ACC112 (cell line): ENCODE measurements around the gene SMIM12.

Experiments used
- H2AFZ ChIP-seq: fragments of 200-600 bp; sonication (generic); one replicate; pipeline ENCODE4 v1.6.0; 2017; ENCODE audit warnings: antibody characterized with exemption, low read length; ENCODE audit not compliant: unreplicated experiment
- H3K27ac ChIP-seq: fragments of 200-600 bp; sonication (generic); 2 replicates; pipeline ENCODE4 v1.5.1; 2014; ENCODE audit warnings: low read depth, mild to moderate bottlenecking, antibody characterized with exemption, low read length, moderate library complexity
- H3K27me3 ChIP-seq: fragments of 200-600 bp; sonication (generic); 2 replicates; pipeline ENCODE4 v1.6.1; 2014; ENCODE audit warnings: mild to moderate bottlenecking, antibody characterized with exemption, low read length, moderate library complexity, mixed read lengths; ENCODE audit not compliant: insufficient read depth
- H3K36me3 ChIP-seq: fragments of 200-600 bp; sonication (generic); 2 replicates; pipeline ENCODE4 v1.6.1; 2016; ENCODE audit warnings: mild to moderate bottlenecking, antibody characterized with exemption, low read length, moderate library complexity, mixed read lengths; ENCODE audit not compliant: insufficient read depth
- H3K4me1 ChIP-seq: fragments of 200-600 bp; sonication (generic); one replicate; pipeline ENCODE4 v1.6.1; 2016; ENCODE audit warnings: low read length, mixed read lengths; ENCODE audit not compliant: insufficient read depth, unreplicated experiment, control insufficient read depth
- H3K4me3 ChIP-seq: fragments of 200-600 bp; sonication (generic); 2 replicates; pipeline ENCODE4 v1.5.1; 2014; ENCODE audit warnings: mild to moderate bottlenecking, low read depth, low read length
- H3K79me2 ChIP-seq: fragments of 200-600 bp; sonication (generic); one replicate; pipeline ENCODE4 v1.6.0; 2016; ENCODE audit warnings: low read length; ENCODE audit not compliant: control insufficient read depth, unreplicated experiment, insufficient read depth

SMIM12 gene, protein sequence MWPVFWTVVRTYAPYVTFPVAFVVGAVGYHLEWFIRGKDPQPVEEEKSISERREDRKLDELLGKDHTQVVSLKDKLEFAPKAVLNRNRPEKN

DNA sequence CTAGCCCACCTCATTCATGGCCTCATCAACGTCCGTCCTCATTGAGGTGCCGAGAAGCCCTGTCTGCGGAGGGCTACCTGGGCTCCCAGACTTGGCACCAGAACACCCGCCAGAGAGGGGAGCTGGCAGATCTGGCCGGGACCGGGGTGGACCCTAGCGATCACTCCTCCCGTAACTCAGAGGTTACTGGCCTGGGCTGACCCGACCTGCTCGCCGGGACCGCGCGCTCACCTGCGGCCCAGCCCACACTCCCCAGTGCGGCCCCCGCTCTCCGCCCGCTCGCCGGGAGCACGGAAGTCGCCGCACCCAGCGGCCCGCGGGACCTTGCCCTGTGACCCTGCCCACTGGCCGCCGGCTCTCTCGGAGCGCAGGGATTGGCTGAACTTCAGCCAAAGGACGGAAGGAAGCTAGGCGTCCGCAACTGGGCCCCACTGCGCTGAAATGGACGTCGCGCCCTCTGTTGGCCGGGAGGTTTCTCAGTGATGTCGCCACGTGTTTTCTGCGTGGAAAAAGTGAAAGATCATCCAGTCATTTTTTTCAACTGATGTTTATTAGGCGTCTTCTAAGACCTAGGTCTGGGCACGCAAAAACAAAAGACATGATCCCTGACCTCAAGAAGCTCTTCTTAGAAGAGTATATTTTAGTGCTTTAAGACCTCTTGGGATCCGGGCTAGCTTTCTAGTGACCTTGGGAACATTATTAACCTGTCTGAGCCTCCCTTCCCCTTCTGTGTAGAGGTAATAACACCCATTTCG, at the start of gene SMIM12:
Gene SMIM12 (minus strand): TSS at position 304 of the 755 bp plus-strand sequence. CDS start 3,772 bp downstream, outside the sequence.
- peak within 1 kb of the TSS; percentile 94 for H3K4me3 ChIP-seq
- H3K4me1 ChIP-seq = peaks cover 15% of the 10 kb centered on the region
- H3K27ac ChIP-seq = peak within 1 kb of the TSS; percentile 63
- 0 out of 2 replicates have a peak, but pooled peaks cover 4% of the 10 kb centered on the region for H3K36me3 ChIP-seq
- peaks cover 35% of the 10 kb centered on the region for H3K79me2 ChIP-seq
- H3K27me3 ChIP-seq = peaks cover 4% of the 10 kb centered on the region; the same call in 1 of the 2 replicates
- peak within 1 kb of the TSS; percentile 97 for H2AFZ ChIP-seq

DNA sequence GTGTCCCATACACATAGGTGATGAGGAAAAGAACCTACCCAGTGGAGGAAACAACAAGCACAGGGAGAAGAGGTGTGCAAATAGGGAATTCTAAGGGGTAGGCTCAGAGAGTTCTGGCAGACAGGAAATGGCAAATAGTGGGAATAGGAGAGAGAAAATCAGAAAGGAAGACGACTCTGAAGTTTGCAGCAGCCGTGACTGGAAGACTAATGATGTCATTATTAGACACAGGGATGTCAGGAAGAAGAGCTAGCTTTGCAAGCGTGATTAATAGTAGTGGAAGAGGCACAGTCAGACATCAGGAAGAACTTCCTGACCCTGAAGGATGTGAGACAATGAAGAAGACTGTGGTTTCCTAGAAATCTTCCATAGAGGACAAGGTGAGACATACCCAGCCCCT, 48.8 kb upstream of the SMIM12 start:
- Histone ChIP-seq H3K36me3 (no peaks in the 10 kb centered on the region), H3K27me3 (peaks cover 71% of the 10 kb centered on the region), H3K4me3 (no peak overlapping the region), H2AFZ (no peak overlapping the region), H3K79me2 (no peaks in the 10 kb centered on the region), H3K4me1 (no peaks in the 10 kb centered on the region), H3K27ac (no peak overlapping the region)

DNA sequence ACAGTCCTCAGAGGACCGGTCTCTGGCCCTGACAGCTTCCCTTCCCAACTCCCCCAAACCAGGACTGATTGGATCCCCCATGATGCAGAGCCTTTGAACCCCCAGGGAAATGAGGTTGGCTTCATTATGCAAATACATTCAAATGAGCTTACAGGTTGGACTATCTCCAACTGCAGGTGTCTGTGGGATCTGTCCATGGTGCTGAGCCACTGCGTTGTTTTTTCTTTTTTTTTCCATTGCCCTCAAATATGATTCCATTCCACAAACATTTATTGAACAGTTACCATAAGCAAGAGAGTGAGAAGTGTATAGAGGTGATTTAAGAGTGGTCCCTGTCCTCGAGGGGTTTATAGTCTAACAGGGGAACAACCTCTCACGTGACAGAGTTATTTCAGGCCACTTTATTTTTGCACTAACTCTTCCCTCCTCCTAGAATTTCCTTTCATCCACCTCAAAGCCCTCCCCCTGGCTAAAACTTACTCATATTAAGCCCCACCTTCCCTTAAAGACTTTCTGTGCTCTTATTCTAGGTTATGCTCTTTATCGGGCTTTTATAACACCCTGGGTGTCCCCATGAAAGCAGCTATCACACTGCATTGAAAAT, 48.0 kb upstream of the SMIM12 start:
- Histone ChIP-seq H3K36me3 (no peaks in the 10 kb centered on the region), H3K79me2 (no peaks in the 10 kb centered on the region), H3K4me3 (no peak overlapping the region), H3K27me3 (peaks cover 71% of the 10 kb centered on the region), H2AFZ (no peak overlapping the region), H3K27ac (no peak overlapping the region), H3K4me1 (no peaks in the 10 kb centered on the region)

DNA sequence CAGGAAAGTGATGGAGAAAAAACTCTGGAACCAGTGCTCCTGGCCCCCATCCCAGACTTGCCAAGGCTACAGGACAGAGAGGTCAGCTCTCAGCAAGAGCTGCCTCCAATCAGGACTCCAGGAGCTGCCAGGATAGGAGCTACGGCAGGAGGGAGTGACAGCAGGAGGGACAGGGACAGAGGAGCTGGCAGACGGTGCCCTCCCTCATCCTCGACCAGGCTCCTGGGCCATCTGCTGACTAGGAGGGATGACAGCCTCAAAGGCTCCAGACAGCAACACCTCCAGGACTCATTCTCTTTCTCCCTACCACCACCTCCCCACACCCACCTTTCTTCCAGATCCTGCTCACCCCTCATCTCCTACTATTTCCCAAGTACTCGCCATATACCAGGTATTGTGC, 47.2 kb upstream of the SMIM12 start:
- no peaks in the 10 kb centered on the region for H3K4me1 ChIP-seq
- no peak overlapping the region for H2AFZ ChIP-seq
- H3K4me3 ChIP-seq = no peak overlapping the region
- no peak overlapping the region for H3K27ac ChIP-seq
- H3K27me3 ChIP-seq = peaks cover 71% of the 10 kb centered on the region
- H3K79me2 ChIP-seq = no peaks in the 10 kb centered on the region
- H3K36me3 ChIP-seq = no peaks in the 10 kb centered on the region

GRCh38 chr1:34906222-34906621, 46.7 kb upstream of the SMIM12 start:
- H3K27ac ChIP-seq = no peak overlapping the region
- no peaks in the 10 kb centered on the region for H3K4me1 ChIP-seq
- no peak overlapping the region for H2AFZ ChIP-seq
- H3K27me3 ChIP-seq = peaks cover 71% of the 10 kb centered on the region
- H3K4me3 ChIP-seq = no peak overlapping the region
- H3K36me3 ChIP-seq = no peaks in the 10 kb centered on the region
- H3K79me2 ChIP-seq = no peaks in the 10 kb centered on the region

- H3K36me3 ChIP-seq = no peaks in the 10 kb centered on the region
- no peak overlapping the region for H3K27ac ChIP-seq
- H2AFZ ChIP-seq = no peak overlapping the region
- H3K4me1 ChIP-seq = no peaks in the 10 kb centered on the region
- H3K4me3 ChIP-seq = no peak overlapping the region
- H3K27me3 ChIP-seq = peaks cover 71% of the 10 kb centered on the region
- H3K79me2 ChIP-seq = no peaks in the 10 kb centered on the region
Measured at GRCh38 chr1:34905098-34905459, 45.5 kb upstream of the SMIM12 start.

DNA sequence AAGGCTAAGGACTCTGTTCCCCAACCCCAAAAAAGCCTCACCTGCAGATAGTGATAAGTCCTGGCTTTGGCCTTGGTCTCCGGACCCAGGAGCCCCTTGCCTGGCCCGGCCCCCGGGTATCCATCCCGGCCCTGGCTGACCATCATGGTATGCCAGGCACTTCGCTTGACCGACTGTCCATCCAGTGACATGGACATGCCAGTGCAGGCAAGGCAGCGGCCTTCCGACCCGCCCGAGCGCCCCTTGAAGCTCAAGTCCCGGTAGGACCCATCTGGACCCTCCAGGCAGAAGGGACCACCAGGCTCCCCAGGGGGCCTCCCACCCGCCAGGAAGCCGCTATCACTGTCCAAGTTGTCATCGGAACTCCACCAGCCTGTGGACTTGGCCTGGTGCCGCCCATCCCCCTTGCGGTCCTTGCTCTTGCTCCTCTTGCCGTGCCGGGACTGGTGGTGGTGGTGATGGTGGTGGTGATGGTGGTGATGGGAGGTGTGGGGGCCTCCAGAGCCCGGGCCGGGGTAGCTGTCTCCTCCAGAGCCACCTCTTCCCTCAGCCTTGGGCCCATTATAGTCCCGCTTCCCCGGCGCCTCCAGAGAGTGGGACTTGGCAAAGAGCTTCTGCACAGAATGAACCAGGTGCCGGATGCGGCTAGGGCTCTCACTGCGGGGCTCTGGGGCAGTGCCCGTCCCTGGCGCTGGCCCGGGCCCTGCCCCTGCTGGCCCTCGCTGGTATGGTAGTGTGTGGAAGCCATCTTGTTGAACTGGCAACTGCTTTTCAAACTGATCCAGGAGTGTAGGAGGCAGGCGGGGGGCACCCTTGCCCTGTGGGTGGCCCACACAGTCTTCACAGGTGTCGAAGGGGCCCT, 44.9 kb upstream of the SMIM12 start:
- no peaks in the 10 kb centered on the region for H3K4me1 ChIP-seq
- H3K27me3 ChIP-seq = peaks cover 69% of the 10 kb centered on the region
- no peaks in the 10 kb centered on the region for H3K36me3 ChIP-seq
- no peak overlapping the region for H2AFZ ChIP-seq
- no peak overlapping the region for H3K27ac ChIP-seq
- H3K79me2 ChIP-seq = no peaks in the 10 kb centered on the region
- no peak overlapping the region for H3K4me3 ChIP-seq

DNA sequence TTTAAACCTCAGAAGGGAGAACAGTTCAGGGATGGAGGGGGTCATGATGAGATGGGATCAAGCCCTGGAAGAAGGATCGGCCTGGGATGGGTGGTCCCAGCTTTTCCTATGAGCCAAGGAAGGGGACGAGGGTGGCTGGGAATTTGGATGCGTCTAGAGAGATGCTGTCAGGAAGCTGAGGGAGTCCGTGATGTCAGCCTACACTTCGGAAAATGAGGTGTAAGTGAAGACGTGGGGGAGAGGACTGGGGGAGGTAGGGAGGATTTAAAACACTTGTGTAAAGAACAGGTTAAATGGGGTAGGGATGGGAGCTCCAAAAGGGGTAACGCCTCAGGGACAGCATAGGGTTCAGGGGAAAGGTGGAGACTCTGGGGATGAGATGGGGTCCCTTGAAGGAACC, 42.4 kb upstream of the SMIM12 start:
- Histone ChIP-seq H3K36me3 (no peaks in the 10 kb centered on the region), H2AFZ (no peak overlapping the region), H3K27ac (no peak overlapping the region), H3K4me1 (no peaks in the 10 kb centered on the region), H3K79me2 (no peaks in the 10 kb centered on the region), H3K4me3 (no peak overlapping the region), H3K27me3 (peaks cover 56% of the 10 kb centered on the region)

DNA sequence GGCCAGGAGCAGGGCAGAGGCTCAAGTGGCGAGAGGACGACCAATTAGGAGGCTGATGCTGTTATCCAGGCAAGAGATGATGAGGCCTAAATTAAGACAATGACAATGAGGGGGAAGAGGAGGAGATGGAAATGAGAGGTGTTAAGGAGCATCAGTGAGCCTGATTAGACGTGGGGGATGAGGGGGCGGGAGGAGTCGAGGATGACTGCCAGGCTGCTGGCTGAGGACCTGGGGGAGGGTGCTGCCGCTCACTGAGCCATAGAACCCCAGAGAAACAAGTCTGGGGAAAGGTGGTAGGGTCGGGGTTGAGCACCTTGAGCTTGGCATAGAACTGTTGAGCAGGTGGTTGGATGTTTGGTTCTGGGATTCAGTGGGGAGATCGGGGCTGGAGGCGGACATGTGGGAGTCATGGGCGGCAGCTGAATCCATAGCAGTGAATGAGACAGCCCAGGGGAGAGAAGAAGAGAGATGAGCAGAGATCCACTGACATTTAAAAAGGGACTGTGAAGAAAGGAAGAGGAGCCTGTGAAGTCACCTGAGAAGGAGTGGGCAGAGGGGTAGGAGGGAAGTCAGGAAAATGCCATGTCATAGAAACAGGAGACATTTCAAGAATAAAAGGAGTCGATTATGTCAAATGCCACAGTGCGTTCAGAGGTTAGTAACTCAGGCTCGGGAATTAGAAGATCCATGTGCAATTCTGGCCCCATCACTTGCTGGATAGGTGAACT, 41.4 kb upstream of the SMIM12 start:
- H3K36me3 ChIP-seq = no peaks in the 10 kb centered on the region
- H3K79me2 ChIP-seq = no peaks in the 10 kb centered on the region
- no peak overlapping the region for H3K4me3 ChIP-seq
- H3K4me1 ChIP-seq = no peaks in the 10 kb centered on the region
- no peak overlapping the region for H3K27ac ChIP-seq
- peaks cover 51% of the 10 kb centered on the region for H3K27me3 ChIP-seq
- H2AFZ ChIP-seq = no peak overlapping the region

GRCh38 chr1:34899906-34900305, 40.4 kb upstream of the SMIM12 start:
- peaks cover 51% of the 10 kb centered on the region for H3K27me3 ChIP-seq

More at GRCh38 chr1:34899906-34900305, 40.4 kb upstream of the SMIM12 start:
- Histone ChIP-seq H3K4me3 (no peak overlapping the region), H3K36me3 (no peaks in the 10 kb centered on the region), H3K79me2 (no peaks in the 10 kb centered on the region), H3K4me1 (no peaks in the 10 kb centered on the region), H2AFZ (no peak overlapping the region), H3K27ac (no peak overlapping the region)
